Testis (tissue), 3 donors: ENCODE measurements around the gene UBAP1. TPM values are rescaled to one million over a fixed set of nuclear protein-coding genes. Genes with fewer than 3 reads are reported as not detected.
"Not testable (repeated sequence)": the region's sequence is repeated elsewhere in the genome, so short reads cannot be mapped to it uniquely, and the experiment has no call there.

Source experiments
- DNase-seq: peaks from one replicate; pipeline ENCODE4 v3.0.0-alpha.2; 2019
- H3K27ac ChIP-seq, 2 donors: fragments of 200-600 bp; sonication (generic); one replicate each; pipeline ENCODE4 v1.5.1; 2019
- H3K27me3 ChIP-seq: fragments of 200-600 bp; sonication (generic); one replicate; pipeline ENCODE4 v1.5.1; 2019
- H3K36me3 ChIP-seq: fragments of 200-600 bp; sonication (generic); one replicate; pipeline ENCODE4 v1.5.1; 2017; ENCODE audit warnings: low read depth; ENCODE audit errors: missing control alignments
- H3K4me1 ChIP-seq: fragments of 200-600 bp; sonication (generic); one replicate; pipeline ENCODE4 v1.5.1; 2019
- H3K4me3 ChIP-seq, 2 donors: fragments of 200-600 bp; sonication (generic); one replicate each; pipeline ENCODE4 v1.5.1; 2017 to 2019
- H3K9me3 ChIP-seq: fragments of 200-600 bp; sonication (generic); one replicate; pipeline ENCODE4 v1.5.1; 2017
- CTCF ChIP-seq, 3 experiments: fragments of 450-650 bp in 2 of 3; fragments of 200-600 bp in 1 of 3; sonication (generic) in 1 of 3; IDR thresholded peaks; one replicate each; pipeline ENCODE4 v1.5.1; 2016 to 2019; ENCODE audit warnings: antibody characterized with exemption in 3 of 3, mild to moderate bottlenecking in 2 of 3, moderate library complexity in 1 of 3
- POLR2A ChIP-seq: fragments of 450-650 bp; IDR thresholded peaks from one replicate; pipeline ENCODE4 v1.6.1; 2017; ENCODE audit warnings: antibody characterized with exemption, mild to moderate bottlenecking, moderate library complexity
- WGBS, 2 donors: methylation state at CpG; one replicate each; pipeline ENCODE4 v1.1.5; 2018; 5-methylcytosine and 5-hydroxymethylcytosine counted together
- intact Hi-C: fragments of 100-400 bp; cut with DNase I; formaldehyde crosslinking; loops from one replicate; pipeline ENCODE4 v1.15.1; 2023; ENCODE audit warnings: low total_unique reads
- polyA plus RNA-seq: library from polyadenylated mRNA; stranded (reverse); fragments of 350-450 nt; fragmentation: Illumina TruSeq; extraction: RNeasy Lipid Tissue Mini Kit (QIAGEN cat#74804); gene quantifications from one replicate; pipeline ENCODE4 v1.2.3, GENCODE V29; 2014; ENCODE audit warnings: low read depth, low replicate concordance; ENCODE audit not compliant: insufficient read depth
- total RNA-seq, 2 donors: library from RNA; depleted of rRNA; stranded (reverse); fragments of >200 nt; gene quantifications; one replicate each; pipeline ENCODE4 v1.2.3, GENCODE V29; 2016

Gene UBAP1
- total and polyA plus RNA-seq, 3 donors from 2014 or later: 65.1 to 127 (median 81.9) TPM

GRCh38 chr9:34211395-34211794 lies 32.6 kb downstream of the UBAP1 start:
- WGBS, 2 donors: 75 to 90% methylated on average over 1 of the region's 1 CpG

GRCh38 chr9:34214354-34215000 lies 35.6 kb downstream of the UBAP1 start:
- H3K36me3 ChIP-seq: not testable (repeated sequence)
- WGBS, 2 donors: 87 to 88% methylated on average over 4 of the region's 4 CpGs

More at GRCh38 chr9:34211395-34211794, 32.6 kb downstream of the UBAP1 start:
- Histone ChIP-seq H3K4me1 (peaks cover 8% of the 10 kb centered on the region), H3K9me3 (no peaks in the 10 kb centered on the region), H3K4me3 (no peak overlapping the region), H3K36me3 (no peaks in the 10 kb centered on the region), H3K27ac (no peak overlapping the region), H3K27me3 (no peaks in the 10 kb centered on the region)
- intact Hi-C loops: no loop called here
- TF ChIP-seq POLR2A: no peak
- TF ChIP-seq CTCF (IDR thresholded peaks at IDR 0.05): no peak
- no peak for DNase-seq

GRCh38 chr9:34216325-34216724 lies 37.5 kb downstream of the UBAP1 start:
- no peak for DNase-seq
- Histone ChIP-seq H3K4me1 (peaks cover 18% of the 10 kb centered on the region), H3K27ac (no peak overlapping the region), H3K27me3 (no peaks in the 10 kb centered on the region), H3K36me3 (no peaks in the 10 kb centered on the region), H3K9me3 (no peaks in the 10 kb centered on the region), H3K4me3 (no peak overlapping the region)
- intact Hi-C loops: no loop called here
- TF ChIP-seq POLR2A (no peak), CTCF (IDR thresholded peaks at IDR 0.05) (no peak)
- WGBS, 2 donors: 94% methylated on average over 3 of the region's 3 CpGs

More at GRCh38 chr9:34214354-34215000, 35.6 kb downstream of the UBAP1 start:
- H3K4me3 ChIP-seq, H3K9me3 ChIP-seq, H3K27ac ChIP-seq, DNase-seq, H3K27me3 ChIP-seq, intact Hi-C loops: not testable (repeated sequence)
- H3K4me1 ChIP-seq: peaks cover 14% of the 10 kb centered on the region

- H3K9me3 ChIP-seq, H3K27ac ChIP-seq, intact Hi-C loops, DNase-seq, H3K4me3 ChIP-seq, H3K36me3 ChIP-seq, H3K27me3 ChIP-seq: not testable (repeated sequence)
- 95 to 98% methylated on average over 2 of the region's 2 CpGs for WGBS, 2 donors
- H3K4me1 ChIP-seq: peaks cover 19% of the 10 kb centered on the region
Measured at GRCh38 chr9:34217015-34217414, 38.2 kb downstream of the UBAP1 start.

- TF ChIP-seq POLR2A: no peak
- TF ChIP-seq CTCF (IDR thresholded peaks at IDR 0.05): no peak
- Histone ChIP-seq H3K27ac (no peak overlapping the region), H3K36me3 (no peaks in the 10 kb centered on the region), H3K9me3 (no peaks in the 10 kb centered on the region), H3K27me3 (no peaks in the 10 kb centered on the region), H3K4me3 (no peak overlapping the region), H3K4me1 (peaks cover 34% of the 10 kb centered on the region)
- DNase-seq: no peak
- intact Hi-C loops: no loop called here
- 74 to 75% methylated on average over 5 of the region's 5 CpGs for WGBS, 2 donors
Measured at GRCh38 chr9:34218446-34218845, 39.6 kb downstream of the UBAP1 start.

GRCh38 chr9:34219421-34219820 lies 40.6 kb downstream of the UBAP1 start:
- TF ChIP-seq POLR2A (no peak), CTCF (IDR thresholded peaks at IDR 0.05) (no peak)
- no peaks in the 10 kb centered on the region for H3K27me3 ChIP-seq
- H3K4me3 ChIP-seq: no peak overlapping the region
- H3K27ac ChIP-seq: no peak overlapping the region
- H3K9me3 ChIP-seq: no peaks in the 10 kb centered on the region
- peaks cover 42% of the 10 kb centered on the region for H3K4me1 ChIP-seq
- WGBS, 2 donors: 72% methylated on average over 1 of the region's 1 CpG
- DNase-seq: no peak
- intact Hi-C loops: no loop called here
- no peaks in the 10 kb centered on the region for H3K36me3 ChIP-seq
